Liver (tissue), 9 donors: ENCODE data around the gene PTPRN2. TPM values are rescaled to one million over a fixed set of nuclear protein-coding genes. Genes with fewer than 3 reads are reported as not detected.

Experiments used
- DNase-seq: peaks from one replicate; pipeline ENCODE4 v3.0.0-alpha.2; 2017; ENCODE audit warnings: low spot score
- H3K27ac ChIP-seq, 2 donors: one replicate each; pipeline ENCODE4 v1.7.0; 2013; ENCODE audit warnings: inconsistent platforms in 2 of 2, low read length in 2 of 2, control low read depth in 1 of 2, low read depth in 1 of 2, mild to moderate bottlenecking in 1 of 2
- H3K27me3 ChIP-seq, 4 donors: one replicate each; pipeline versions ENCODE4 v1.6.1 to v1.7.0; 2013; ENCODE audit warnings: low read length in 3 of 4, inconsistent platforms in 1 of 4, mild to moderate bottlenecking in 1 of 4, moderate library complexity in 1 of 4; ENCODE audit not compliant: control insufficient read depth in 4 of 4, insufficient read depth in 4 of 4
- H3K36me3 ChIP-seq, 4 donors: one replicate each; pipeline versions ENCODE4 v1.6.1 to v1.7.0; 2013; ENCODE audit warnings: low read length in 3 of 4, mild to moderate bottlenecking in 3 of 4, low read depth in 1 of 4, moderate library complexity in 1 of 4; ENCODE audit not compliant: control insufficient read depth in 4 of 4, insufficient read depth in 3 of 4
- H3K4me1 ChIP-seq, 4 donors: one replicate each; pipeline versions ENCODE4 v1.6.1 to v1.7.0; 2013; ENCODE audit warnings: low read length in 3 of 4, mild to moderate bottlenecking in 3 of 4, moderate library complexity in 1 of 4; ENCODE audit not compliant: control insufficient read depth in 4 of 4, insufficient read depth in 4 of 4
- H3K4me3 ChIP-seq, 3 donors: one replicate each; pipeline versions ENCODE4 v1.6.1 to v1.7.0; 2013; ENCODE audit warnings: low read length in 3 of 3, control low read depth in 1 of 3, low read depth in 1 of 3, mild to moderate bottlenecking in 1 of 3
- H3K9ac ChIP-seq, 2 donors: one replicate each; pipeline ENCODE4 v1.7.0; 2013; ENCODE audit warnings: low read length in 2 of 2, mild to moderate bottlenecking in 2 of 2, moderate library complexity in 2 of 2, control low read depth in 1 of 2, low read depth in 1 of 2
- H3K9me3 ChIP-seq, 4 donors: one replicate each; pipeline versions ENCODE4 v1.6.1 to v1.7.0; 2013; ENCODE audit warnings: low read length in 3 of 4; ENCODE audit not compliant: control insufficient read depth in 4 of 4
- ATF3 ChIP-seq: IDR thresholded peaks from 2 replicates; pipeline ENCODE4 v1.6.1; 2016; ENCODE audit warnings: antibody characterized with exemption
- CTCF ChIP-seq: fragments of 150-350 bp; IDR thresholded peaks from 2 replicates; pipeline ENCODE4 v1.5.1; 2017; ENCODE audit warnings: improper control_type of control experiment, low read depth, low read length; ENCODE audit not compliant: missing input control
- EGR1 ChIP-seq, 2 donors: IDR thresholded peaks; 2 replicates each; pipeline ENCODE4 v1.6.1; 2016 to 2018; ENCODE audit warnings: antibody characterized with exemption in 2 of 2, low read depth in 2 of 2
- FOXA1 ChIP-seq: IDR thresholded peaks from 2 replicates; pipeline ENCODE4 v1.6.1; 2016; ENCODE audit warnings: antibody characterized with exemption
- FOXA2 ChIP-seq: IDR thresholded peaks from 2 replicates; pipeline ENCODE4 v1.6.1; 2016; ENCODE audit warnings: antibody characterized with exemption
- GABPA ChIP-seq, 2 donors: IDR thresholded peaks in 1 of 2; conservative IDR thresholded peaks in 1 of 2; 2 replicates each; pipeline ENCODE4 v1.6.1; 2016; ENCODE audit warnings: antibody characterized with exemption in 2 of 2, mild to moderate bottlenecking in 1 of 2, moderate library complexity in 1 of 2
- HNF4A ChIP-seq, 2 donors: conservative IDR thresholded peaks; 2 replicates each; pipeline ENCODE4 v1.6.1; 2016; ENCODE audit warnings: antibody characterized with exemption in 2 of 2, mild to moderate bottlenecking in 2 of 2
- HNF4G ChIP-seq: IDR thresholded peaks from 2 replicates; pipeline ENCODE4 v1.6.1; 2016; ENCODE audit warnings: antibody characterized with exemption
- JUND ChIP-seq, 2 donors: IDR thresholded peaks; 2 replicates each; pipeline ENCODE4 v1.6.1; 2016; ENCODE audit warnings: antibody characterized with exemption in 2 of 2
- MAX ChIP-seq: IDR thresholded peaks from 2 replicates; pipeline ENCODE4 v1.6.1; 2016; ENCODE audit warnings: antibody characterized with exemption
- NR2F2 ChIP-seq: IDR thresholded peaks from 2 replicates; pipeline ENCODE4 v1.6.1; 2016; ENCODE audit warnings: antibody characterized with exemption
- RAD21 ChIP-seq, 2 donors: IDR thresholded peaks; 2 replicates each; pipeline ENCODE4 v1.6.1; 2016; ENCODE audit warnings: antibody characterized with exemption in 2 of 2, mild to moderate bottlenecking in 2 of 2
- REST ChIP-seq: IDR thresholded peaks from 2 replicates; pipeline ENCODE4 v1.6.1; 2016; ENCODE audit warnings: antibody characterized with exemption, mild to moderate bottlenecking
- RXRA ChIP-seq, 2 donors: IDR thresholded peaks; 2 replicates each; pipeline ENCODE4 v1.6.1; 2017 to 2018; ENCODE audit warnings: antibody characterized with exemption in 2 of 2, mild to moderate bottlenecking in 1 of 2
- SP1 ChIP-seq: IDR thresholded peaks from 2 replicates; pipeline ENCODE4 v1.6.1; 2018; ENCODE audit warnings: antibody characterized with exemption, mild to moderate bottlenecking
- TAF1 ChIP-seq: conservative IDR thresholded peaks from 2 replicates; pipeline ENCODE4 v1.6.1; 2016; ENCODE audit warnings: antibody characterized with exemption, mild to moderate bottlenecking
- YY1 ChIP-seq: IDR thresholded peaks from 2 replicates; pipeline ENCODE4 v1.6.1; 2016; ENCODE audit warnings: antibody characterized with exemption, mild to moderate bottlenecking
- ZBTB33 ChIP-seq: IDR thresholded peaks from 2 replicates; pipeline ENCODE4 v1.6.1; 2016; ENCODE audit warnings: antibody characterized with exemption
- WGBS: extraction: QIAGEN DNeasy Blood & Tissue Kit; methylation state at CpG from one replicate; pipeline ENCODE4 v1.1.7; 2013; 5-methylcytosine and 5-hydroxymethylcytosine counted together
- polyA plus RNA-seq, 2 donors: library from polyadenylated mRNA; stranded (reverse) in 1 of 2; unstranded in 1 of 2; fragments of 200-250 nt in 1 of 2; fragments of >200 nt in 1 of 2; fragmentation: Nextera tagmentation in 1 of 2; extraction: Ambion mirVana in 1 of 2; gene quantifications; one replicate each; pipeline versions ENCODE4 v1.2.1 to v1.2.3, GENCODE V29; 2013 to 2015
- total RNA-seq, 2 donors: library from RNA; depleted of rRNA; stranded (reverse); fragments of >200 nt; gene quantifications; one replicate each; pipeline ENCODE4 v1.2.3, GENCODE V29; 2014
- donor health status: healthy.
- donor health status: healthy.
- donor health status: healthy.
- donor health status: healthy.
- donor health status: healthy.

The PTPRN2 gene
- total and polyA plus RNA-seq, 4 donors = 0.75 to 1.9 (median 1.1) TPM

- H3K36me3 ChIP-seq = no peaks in the 10 kb centered on the region
- no peaks in the 10 kb centered on the region for H3K4me1 ChIP-seq
- WGBS = 72% methylated on average over 10 of the region's 10 CpGs
- DNase-seq = no peak
- H3K9me3 ChIP-seq = no peaks in the 10 kb centered on the region
- H3K27ac ChIP-seq = no peak overlapping the region
- no peak overlapping the region for H3K9ac ChIP-seq
- TF ChIP-seq HNF4A (conservative IDR thresholded peaks at IDR 0.05) (no peak), FOXA2 (no peak), ZBTB33 (no peak), REST (no peak), CTCF (no peak), GABPA (IDR thresholded peaks at IDR 0.05 in 1 of 2, conservative IDR thresholded peaks at IDR 0.05 in 1 of 2) (no peak), YY1 (no peak), JUND (IDR thresholded peaks at IDR 0.05) (no peak), RAD21 (IDR thresholded peaks at IDR 0.05) (no peak), TAF1 (no peak), MAX (no peak), SP1 (no peak), HNF4G (no peak), NR2F2 (no peak), ATF3 (no peak), RXRA (IDR thresholded peaks at IDR 0.05) (no peak), FOXA1 (no peak), EGR1 (IDR thresholded peaks at IDR 0.05; ENCODE audit: low read depth in 2 of 2) (no peak)
- no peaks in the 10 kb centered on the region for H3K27me3 ChIP-seq
- H3K4me3 ChIP-seq = no peak overlapping the region
Observed at GRCh38 chr7:158527495-158527894, 60.1 kb downstream of the PTPRN2 start.

- no peaks in the 10 kb centered on the region for H3K36me3 ChIP-seq
- TF ChIP-seq FOXA1 (no peak), RAD21 (IDR thresholded peaks at IDR 0.05) (no peak), HNF4G (no peak), ATF3 (no peak)
- no peaks in the 10 kb centered on the region for H3K27me3 ChIP-seq
- 91% methylated on average over 18 of the region's 18 CpGs for WGBS
- no peaks in the 10 kb centered on the region for H3K4me1 ChIP-seq
- no peak overlapping the region for H3K27ac ChIP-seq
- H3K9me3 ChIP-seq = no peaks in the 10 kb centered on the region
- no peak for DNase-seq
- H3K9ac ChIP-seq = no peak overlapping the region
- H3K4me3 ChIP-seq = no peak overlapping the region
Observed at GRCh38 chr7:158527038-158527437, 60.6 kb downstream of the PTPRN2 start.
